Measurements from ENCODE around the gene HADH. TPM values are rescaled to one million over a fixed set of nuclear protein-coding genes. Genes with fewer than 3 reads are reported as not detected.

HADH gene
- polyA plus RNA-seq, 3 donors: 101 to 111 (median 111) TPM

DNA sequence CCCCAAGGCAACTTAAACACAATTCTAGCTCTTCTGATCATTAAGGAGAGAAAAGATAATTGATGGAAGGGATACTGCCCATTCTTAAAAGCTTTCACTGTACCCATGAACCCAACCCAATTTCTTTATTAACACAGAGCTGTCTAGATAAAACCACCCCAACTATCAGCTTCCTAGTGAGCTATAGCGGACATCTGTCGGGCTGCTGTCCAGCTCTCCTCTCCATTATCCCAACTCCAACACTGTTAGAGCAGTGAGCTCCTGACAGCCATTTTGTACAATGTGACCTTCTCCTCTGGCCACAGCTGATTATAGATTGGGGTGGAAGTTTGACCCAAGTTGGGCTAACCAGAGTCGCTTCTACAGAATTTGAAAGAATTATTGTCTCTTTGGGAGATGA lies 66.1 kb downstream of the HADH start:
- DNase-seq (ENCODE audit: low read depth in 3 of 3, low spot score in 2 of 3): no peak

DNA sequence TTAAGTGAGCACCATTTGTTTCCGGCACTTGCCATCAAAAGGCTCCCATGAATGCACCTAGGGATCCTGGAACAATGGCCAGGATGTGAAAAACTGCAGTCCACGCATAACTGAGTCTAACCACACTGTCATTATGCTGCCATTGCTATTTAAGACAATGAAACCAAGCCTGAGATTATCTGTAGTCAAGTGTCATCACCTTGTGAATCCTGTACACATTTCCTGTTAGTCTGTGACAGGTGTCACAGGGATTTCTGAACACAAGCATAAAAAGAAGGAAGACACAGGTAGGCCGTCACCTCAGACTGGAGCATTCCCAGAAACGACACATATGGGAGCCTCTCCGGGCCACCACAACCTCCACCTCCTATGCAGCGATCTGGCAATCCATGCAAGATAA lies 66.7 kb downstream of the HADH start:
- DNase-seq (ENCODE audit: low read depth in 3 of 3, low spot score in 2 of 3): no peak

DNA sequence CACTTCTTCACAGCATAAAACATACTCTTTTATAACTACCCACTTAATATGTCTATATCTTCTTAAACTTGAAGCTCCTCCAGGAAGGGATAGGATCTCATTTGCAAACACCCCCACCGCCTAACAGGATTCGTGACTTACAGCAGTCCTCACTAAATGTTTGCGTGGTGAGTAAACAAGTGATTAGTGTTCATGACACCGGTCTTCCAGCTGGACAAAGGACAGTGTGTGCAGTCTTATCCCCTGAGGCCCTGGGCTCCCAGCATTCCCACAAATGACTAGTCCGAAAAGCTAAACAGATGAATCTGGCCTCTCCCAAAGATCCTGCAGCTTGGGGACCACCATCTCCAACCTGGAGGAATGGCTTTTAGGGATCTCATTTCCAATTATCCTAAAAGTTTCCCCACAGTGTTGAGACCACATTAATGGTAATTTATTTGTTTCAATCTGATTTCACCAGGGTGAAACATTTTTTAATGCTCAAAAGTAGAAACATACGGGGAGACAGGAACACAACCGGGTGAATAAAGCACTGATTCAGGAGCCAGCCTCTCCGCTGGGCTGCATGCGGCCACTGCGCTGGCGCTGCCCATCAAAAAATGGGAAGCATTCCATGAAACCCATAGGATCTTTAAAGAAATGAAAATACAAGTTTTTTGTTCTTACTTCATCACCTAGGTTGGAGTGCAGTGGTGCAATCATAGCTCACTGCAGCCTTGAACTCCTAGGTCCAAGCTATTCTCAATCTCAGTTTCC lies 69.2 kb downstream of the HADH start:
- no peak for DNase-seq (ENCODE audit: low read depth in 3 of 3, low spot score in 2 of 3)

DNA sequence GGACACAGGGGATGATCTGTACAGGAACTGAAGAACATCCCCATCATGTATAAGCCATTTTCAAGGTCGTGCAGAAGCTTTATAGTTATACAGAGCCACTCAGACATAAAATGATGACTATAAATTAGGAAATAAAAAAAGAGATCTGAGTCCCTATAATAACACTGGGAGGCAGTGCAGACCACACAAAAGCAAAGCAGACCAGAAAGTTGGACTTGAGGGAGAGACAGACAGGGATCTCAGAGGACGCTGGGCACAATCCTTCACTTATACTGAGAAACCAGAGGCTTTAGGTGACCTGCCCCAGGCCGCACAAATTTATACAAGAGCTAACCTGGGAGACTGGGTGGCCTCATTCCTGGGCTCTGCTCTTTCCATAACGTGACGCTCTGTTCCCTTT lies 70.5 kb downstream of the HADH start:
- no peak for DNase-seq (ENCODE audit: low read depth in 3 of 3, low spot score in 2 of 3)

DNA sequence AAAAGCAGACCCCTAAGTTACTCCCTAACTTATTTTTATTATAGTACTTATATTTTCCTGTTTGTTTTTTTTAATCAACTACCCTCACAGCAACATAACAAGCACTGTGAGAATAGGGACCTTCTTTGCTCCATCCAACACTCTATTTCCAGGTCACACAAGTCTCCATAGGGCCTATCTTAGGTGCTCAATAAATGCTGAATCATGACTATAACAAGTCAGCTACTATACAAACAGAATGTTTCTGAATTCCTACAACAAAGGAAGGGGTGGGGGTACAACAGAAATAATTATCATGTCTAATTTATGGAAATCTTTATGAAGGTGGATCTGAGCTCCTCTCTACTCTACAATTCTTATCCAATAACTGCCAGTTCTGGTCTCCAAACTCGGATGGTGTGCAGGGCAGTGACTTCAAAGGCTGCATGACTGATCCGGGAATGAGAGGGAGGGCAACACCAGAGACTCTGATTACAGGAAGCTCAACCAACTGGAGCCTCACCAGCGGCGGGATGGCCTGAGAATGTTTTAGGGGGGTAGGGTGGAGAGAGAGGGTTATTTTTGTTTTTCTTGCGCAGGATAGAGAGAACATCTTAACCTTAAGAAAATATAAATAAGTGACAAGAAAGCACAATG lies 71.1 kb downstream of the HADH start:
- no peak for DNase-seq (ENCODE audit: low read depth in 3 of 3, low spot score in 2 of 3)

DNA sequence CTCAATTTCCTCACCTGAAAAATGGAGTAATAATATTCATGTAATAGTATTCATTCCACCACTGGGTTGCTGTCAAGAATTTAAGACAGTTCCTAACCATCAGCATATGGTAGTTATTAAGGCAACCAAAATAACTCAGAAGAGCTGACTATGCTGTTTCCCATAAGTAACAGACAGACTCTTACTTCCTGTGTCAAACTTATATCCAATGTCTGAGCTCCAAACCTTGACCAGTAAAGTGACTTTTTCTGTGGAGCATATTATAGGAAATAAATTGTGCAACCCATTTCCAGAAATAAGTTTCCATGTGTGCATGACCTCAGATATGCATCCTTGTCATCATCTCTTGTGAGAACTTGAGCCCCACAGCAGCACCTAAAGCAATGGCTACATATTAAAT lies 78.8 kb downstream of the HADH start:
- no peak for DNase-seq (ENCODE audit: low read depth in 3 of 3, low spot score in 2 of 3)

DNA sequence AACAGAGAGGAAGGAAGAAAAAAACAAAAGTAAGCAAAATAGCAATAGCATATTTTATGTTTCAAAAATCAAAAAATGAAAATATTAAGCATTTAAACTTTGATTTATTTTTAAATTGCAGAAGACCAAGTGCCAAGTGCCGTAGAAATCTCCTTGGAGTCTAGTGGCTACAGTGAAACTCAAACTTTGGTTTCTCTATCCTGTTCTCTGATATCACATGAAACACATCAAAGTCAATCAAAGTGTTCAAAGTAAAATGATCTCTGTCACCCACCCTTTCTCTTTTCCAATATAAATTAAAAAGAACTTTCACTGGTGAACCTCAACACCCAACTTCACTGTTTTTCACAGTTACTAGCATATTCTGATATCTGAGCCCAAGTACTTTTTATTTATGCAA lies 81.1 kb downstream of the HADH start:
- no peak for DNase-seq (ENCODE audit: low read depth in 3 of 3, low spot score in 2 of 3)

DNA sequence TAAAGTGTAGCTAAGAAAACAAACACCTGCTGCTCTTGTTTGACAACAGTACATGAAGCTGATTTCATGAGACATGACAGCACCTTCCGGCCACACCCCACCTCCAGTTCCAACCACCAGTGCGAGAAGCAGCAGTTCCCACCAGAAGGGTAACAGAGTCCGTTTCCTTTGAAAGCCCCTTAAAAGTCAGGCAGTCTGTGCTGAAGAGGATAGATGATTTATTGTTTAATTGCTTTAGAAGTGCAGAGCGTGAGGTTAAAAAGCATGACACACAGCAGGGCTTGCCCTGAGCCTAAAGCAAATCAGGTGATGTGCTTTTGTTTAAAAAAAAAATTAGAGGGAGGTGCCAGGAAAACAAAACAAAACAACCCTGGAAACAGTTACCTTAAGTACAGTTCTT lies 82.6 kb downstream of the HADH start:
- no peak for DNase-seq (ENCODE audit: low read depth in 3 of 3, low spot score in 2 of 3)

DNA sequence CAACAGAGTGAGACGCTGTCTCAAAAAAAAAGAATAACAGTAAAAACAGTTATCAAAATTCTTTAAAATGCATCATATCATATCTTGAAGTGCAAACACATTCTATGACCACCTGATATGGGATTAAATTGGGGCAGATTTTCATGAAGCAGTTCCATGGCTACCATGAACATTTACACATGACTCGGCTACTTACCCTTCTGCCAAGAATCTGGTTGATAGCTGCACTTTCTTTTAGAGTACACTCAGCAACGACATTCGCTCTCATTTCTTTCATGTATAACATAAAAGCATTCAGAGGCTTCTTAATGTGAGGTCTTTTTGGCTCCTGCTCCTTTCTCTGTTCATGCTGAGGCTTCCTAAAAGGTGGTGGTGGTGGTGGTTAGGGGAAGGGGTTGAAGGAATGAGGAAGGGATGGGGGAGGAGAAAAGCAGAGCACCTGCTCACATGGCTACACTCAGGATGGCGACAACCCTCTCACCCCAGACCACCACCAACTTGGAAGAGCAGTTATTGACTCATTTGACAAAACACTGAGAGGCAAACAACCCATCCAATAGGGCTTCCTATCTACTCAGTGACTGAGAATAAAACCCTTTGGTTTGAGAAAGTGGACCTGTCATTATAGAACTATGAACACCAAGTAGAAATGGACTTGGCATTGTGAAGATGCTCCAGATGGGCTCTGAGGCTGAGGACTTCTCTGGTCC lies 88.5 kb downstream of the HADH start:
- no peak for DNase-seq (ENCODE audit: low read depth in 3 of 3, low spot score in 2 of 3)

DNA sequence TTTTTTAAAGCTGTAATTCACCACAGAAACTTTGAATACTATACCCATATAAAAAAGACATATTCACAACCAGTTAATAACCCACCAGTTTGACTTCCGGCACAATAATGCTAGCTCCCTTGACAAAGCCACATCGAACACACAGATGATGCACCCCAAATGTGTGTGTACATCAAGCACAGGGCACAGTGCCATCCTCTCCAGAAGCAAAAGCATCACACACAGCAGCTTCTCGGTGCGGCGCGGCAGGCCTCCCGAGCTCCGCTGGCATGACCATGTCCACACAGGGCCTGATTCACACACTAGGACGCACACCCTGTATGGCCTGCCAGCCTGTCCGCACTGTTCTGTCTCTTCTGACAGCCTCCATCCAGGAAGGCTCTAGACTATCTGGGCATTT lies 91.1 kb downstream of the HADH start:
- no peak for DNase-seq (ENCODE audit: low read depth in 3 of 3, low spot score in 2 of 3)

DNA sequence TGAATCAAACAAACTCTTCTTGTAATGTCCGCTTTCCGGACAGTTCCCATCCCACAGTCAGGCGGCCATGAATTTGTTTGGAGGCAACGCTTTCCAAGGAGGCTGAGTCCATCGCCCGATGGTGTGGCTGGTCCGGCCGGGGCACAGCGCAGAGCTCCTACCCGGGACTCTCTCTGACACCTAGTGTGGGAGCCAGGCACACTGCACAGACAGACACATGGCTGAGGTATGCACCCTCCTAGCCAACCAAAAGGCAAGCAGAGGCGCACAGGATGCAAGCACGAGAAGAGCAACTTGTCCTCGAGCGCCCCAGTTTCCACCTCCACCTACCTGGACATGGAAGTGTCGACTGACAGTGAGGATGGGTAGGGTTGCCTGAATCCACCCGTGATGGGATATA lies 91.6 kb downstream of the HADH start:
- DNase-seq (ENCODE audit: low read depth in 3 of 3, low spot score in 2 of 3): no peak

Other genes starting within 250 kb of the HADH start
- gene SGMS2, start 165.0 kb upstream of the HADH start, polyA plus RNA-seq (ENCODE audit: insufficient read length in 3 of 3): 10 to 100 TPM; 11.9 to 14.7 (median 14.5) TPM
- 1 to 10 TPM; 5.1 to 6.1 (median 5.8) TPM for gene CYP2U1, start 58.3 kb upstream of the HADH start, polyA plus RNA-seq (ENCODE audit: insufficient read length in 3 of 3)
- gene LEF1, start 179.0 kb downstream of the HADH start, polyA plus RNA-seq (ENCODE audit: insufficient read length in 3 of 3): 10 to 100 TPM; 68.8 to 78.9 (median 74.0) TPM

Data from right renal cortex interstitium (tissue), 3 donors.